GM23338 (cell line): ENCODE data around the gene TMEM185B. TPM values are rescaled to one million over a fixed set of nuclear protein-coding genes. Genes with fewer than 3 reads are reported as not detected.
A peak's percentile ranks its signal among the peaks of the same experiment; 100 is the strongest.

Source experiments
- ATAC-seq: fragments of 200-7000 bp; cut with Tn5 transposase; 3 replicates; pipeline ENCODE4 v1.9.1; 2020
- DNase-seq: peaks from one replicate; pipeline ENCODE4 v3.0.0-alpha.2; 2015; ENCODE audit warnings: low spot score
- H2AFZ ChIP-seq: fragments of 200-600 bp; sonication (generic); 2 replicates; pipeline ENCODE4 v1.8.0; 2016; ENCODE audit warnings: antibody characterized with exemption, mild to moderate bottlenecking, moderate library complexity
- H3F3A ChIP-seq: fragments of 200-600 bp; sonication (generic); replicated peaks from 2 replicates; pipeline ENCODE4 v1.8.0; 2017; ENCODE audit warnings: antibody characterized with exemption, mixed run types, low read depth
- H3K27ac ChIP-seq: fragments of 200-600 bp; sonication (generic); 2 replicates; pipeline ENCODE4 v1.6.1; 2016; ENCODE audit warnings: low read depth
- H3K27me3 ChIP-seq: fragments of 200-600 bp; sonication (generic); 2 replicates; pipeline ENCODE4 v1.8.0; 2016; ENCODE audit warnings: mild to moderate bottlenecking, mixed run types, moderate library complexity; ENCODE audit not compliant: insufficient read depth
- H3K36me3 ChIP-seq: fragments of 200-600 bp; sonication (generic); 2 replicates; pipeline ENCODE4 v1.8.0; 2016; ENCODE audit warnings: mild to moderate bottlenecking; ENCODE audit not compliant: insufficient read depth
- H3K4me1 ChIP-seq: fragments of 200-600 bp; sonication (generic); 2 replicates; pipeline ENCODE4 v1.8.0; 2016; ENCODE audit warnings: mild to moderate bottlenecking, moderate library complexity; ENCODE audit not compliant: insufficient read depth
- H3K4me2 ChIP-seq: fragments of 200-600 bp; sonication (generic); 2 replicates; pipeline ENCODE4 v1.7.1; 2017; ENCODE audit warnings: mixed run types
- H3K4me3 ChIP-seq: fragments of 200-600 bp; sonication (generic); 2 replicates; pipeline ENCODE4 v1.6.1; 2016; ENCODE audit warnings: mixed run types
- H3K79me2 ChIP-seq: fragments of 200-600 bp; sonication (generic); replicated peaks from 2 replicates; pipeline ENCODE4 v1.8.0; 2017; ENCODE audit warnings: mild to moderate bottlenecking; ENCODE audit not compliant: insufficient read depth
- H3K9me2 ChIP-seq: fragments of 200-600 bp; sonication (generic); 2 replicates; pipeline ENCODE4 v1.8.0; 2017; ENCODE audit not compliant: insufficient read depth
- H4K20me1 ChIP-seq: fragments of 200-600 bp; sonication (generic); replicated peaks from 2 replicates; pipeline ENCODE4 v1.8.0; 2017; ENCODE audit warnings: mild to moderate bottlenecking; ENCODE audit not compliant: insufficient read depth
- H3K27ac Mint-ChIP-seq: 2 replicates; pipeline ENCODE4 v1.8.0; 2020; ENCODE audit warnings: inconsistent platforms, mild to moderate bottlenecking, moderate library complexity, mixed read lengths
- H3K27me3 Mint-ChIP-seq: 3 replicates; pipeline ENCODE4 v1.8.0; 2022; ENCODE audit warnings: low read depth, mild to moderate bottlenecking, moderate library complexity, mixed read lengths, inconsistent platforms; ENCODE audit not compliant: insufficient read depth, poor library complexity
- H3K36me3 Mint-ChIP-seq: 3 replicates; pipeline ENCODE4 v1.8.0; 2021; ENCODE audit warnings: low read depth, mild to moderate bottlenecking, inconsistent platforms, moderate library complexity, mixed read lengths
- H3K4me1 Mint-ChIP-seq: 3 replicates; pipeline ENCODE4 v1.8.0; 2020; ENCODE audit warnings: mild to moderate bottlenecking, inconsistent platforms, mixed read lengths
- H3K4me3 Mint-ChIP-seq: 3 replicates; pipeline ENCODE4 v1.8.0; 2021; ENCODE audit warnings: moderate library complexity, mild to moderate bottlenecking, inconsistent platforms, mixed read lengths
- H3K9me3 Mint-ChIP-seq: 3 replicates; pipeline ENCODE4 v1.8.0; 2020; ENCODE audit warnings: moderate library complexity, mild to moderate bottlenecking, inconsistent platforms, mixed read lengths
- CREB1 ChIP-seq: fragments of 250-450 bp; sonication (Bioruptor Pico); IDR thresholded peaks from 2 replicates; pipeline ENCODE4 v1.5.0; 2020; ENCODE audit warnings: low read depth, mild to moderate bottlenecking, moderate library complexity
- ETS1 ChIP-seq: IDR thresholded peaks from 2 replicates; pipeline ENCODE4 v1.6.1; 2016; ENCODE audit warnings: antibody characterized with exemption
- EZH2 ChIP-seq: fragments of 200-600 bp; sonication (generic); IDR thresholded peaks from one replicate; pipeline ENCODE4 v1.8.0; 2017; ENCODE audit warnings: antibody characterized with exemption, mild to moderate bottlenecking, low read depth; ENCODE audit not compliant: unreplicated experiment
- EZH2phosphoT487 ChIP-seq: fragments of 200-600 bp; sonication (generic); IDR thresholded peaks from one replicate; pipeline ENCODE4 v1.8.1; 2018; ENCODE audit warnings: antibody characterized with exemption; ENCODE audit not compliant: unreplicated experiment
- JUNB ChIP-seq: IDR thresholded peaks from one replicate; pipeline ENCODE4 v1.6.1; 2016; ENCODE audit warnings: antibody characterized with exemption; ENCODE audit not compliant: unreplicated experiment
- REST ChIP-seq: IDR thresholded peaks from one replicate; pipeline ENCODE4 v1.6.1; 2018; ENCODE audit warnings: antibody characterized with exemption; ENCODE audit not compliant: unreplicated experiment
- STAT1 ChIP-seq: IDR thresholded peaks from one replicate; pipeline ENCODE4 v1.6.1; 2016; ENCODE audit warnings: antibody characterized with exemption; ENCODE audit not compliant: unreplicated experiment
- ZNF114 ChIP-seq: fragments of 250-450 bp; sonication (Bioruptor Pico); IDR thresholded peaks from 2 replicates; pipeline ENCODE4 v1.5.0; 2020; ENCODE audit warnings: mild to moderate bottlenecking, moderate library complexity
- polyA plus RNA-seq: library from polyadenylated mRNA; unstranded; fragments of >200 nt; fragmentation: Nextera tagmentation; extraction: Ambion mirVana; gene quantifications from 2 replicates; pipeline ENCODE4 v1.2.1, GENCODE V29; 2016
- total RNA-seq: library from RNA; depleted of rRNA; stranded (reverse); fragments of >200 nt; shearing (Covaris generic); gene quantifications from 2 replicates; pipeline ENCODE4 v1.2.3, GENCODE V29; 2014

Gene TMEM185B
- total and polyA plus RNA-seq, 2 experiments from 2014 or later: 3.9 to 24.4 TPM

GRCh38 chr2:120239488-120240287 is 16.5 kb upstream of the TMEM185B start:
- Mint-ChIP-seq H3K4me3 (no peak overlapping the region), H3K27me3 (peaks cover 16% of the 10 kb centered on the region), H3K4me1 (peaks cover 17% of the 10 kb centered on the region), H3K27ac (peak overlapping the region; percentile 79; the same call in 1 of the 2 replicates), H3K36me3 (0 out of 3 replicates have a peak, but pooled peaks cover 3% of the 10 kb centered on the region), H3K9me3 (no peaks in the 10 kb centered on the region; the same call in 2 of the 3 replicates)
- H3F3A ChIP-seq: no peaks in the 10 kb centered on the region
- H3K4me2 ChIP-seq: peak overlapping the region; percentile 71
- no peaks in the 10 kb centered on the region for H3K79me2 ChIP-seq
- peak; percentile 85 for ATAC-seq
- TF ChIP-seq EZH2phosphoT487 (no peak), ETS1 (no peak), JUNB (no peak), EZH2 (no peak), ZNF114 (CRISPR knock-in tag) (no peak)
- H2AFZ ChIP-seq: peak overlapping the region; percentile 94
- H3K27me3 ChIP-seq: no peaks in the 10 kb centered on the region
- H3K9me2 ChIP-seq: no peaks in the 10 kb centered on the region
- no peak overlapping the region for H3K4me3 ChIP-seq
- no peaks in the 10 kb centered on the region for H3K36me3 ChIP-seq
- peak; percentile 71 for DNase-seq
- H3K4me1 ChIP-seq: peaks cover 9% of the 10 kb centered on the region
- peaks cover 2% of the 10 kb centered on the region; the same call in 1 of the 2 replicates for H4K20me1 ChIP-seq
- H3K27ac ChIP-seq: no peak overlapping the region

- 0 out of 3 replicates have a peak, but pooled peaks cover 3% of the 10 kb centered on the region for H3K36me3 Mint-ChIP-seq
- peak overlapping the region; percentile 94 for H2AFZ ChIP-seq
- H3K9me3 Mint-ChIP-seq: peaks cover 3% of the 10 kb centered on the region; the same call in 1 of the 3 replicates
- H3F3A ChIP-seq: no peaks in the 10 kb centered on the region
- no peaks in the 10 kb centered on the region for H3K36me3 ChIP-seq
- H3K27me3 ChIP-seq: no peaks in the 10 kb centered on the region
- H3K79me2 ChIP-seq: no peaks in the 10 kb centered on the region
- H3K4me1 Mint-ChIP-seq: peaks cover 16% of the 10 kb centered on the region
- no peak overlapping the region for H3K4me3 ChIP-seq
- no peak overlapping the region for H3K27ac ChIP-seq
- peaks cover 4% of the 10 kb centered on the region; the same call in 1 of the 2 replicates for H4K20me1 ChIP-seq
- H3K4me1 ChIP-seq: peaks cover 9% of the 10 kb centered on the region
- ATAC-seq (peak; percentile 14; the same call in 2 of the 3 replicates), DNase-seq (no peak)
- H3K9me2 ChIP-seq: no peaks in the 10 kb centered on the region
- H3K27me3 Mint-ChIP-seq: peaks cover 16% of the 10 kb centered on the region
- no peak overlapping the region for H3K4me3 Mint-ChIP-seq
- H3K4me2 ChIP-seq: peak overlapping the region; percentile 71
- H3K27ac Mint-ChIP-seq: no peak overlapping the region
- no peak for TF ChIP-seq ZNF114 (CRISPR knock-in tag)
- TF ChIP-seq ETS1: no peak
- TF ChIP-seq STAT1: no peak
- no peak for TF ChIP-seq JUNB
- TF ChIP-seq EZH2: no peak
- no peak for TF ChIP-seq CREB1 (CRISPR knock-in tag)
- TF ChIP-seq REST: no peak
Measured at GRCh38 chr2:120238728-120239487, 15.7 kb upstream of the TMEM185B start.
